MM.1S (cell line): ENCODE data around the gene VPS72.

Experiments used
- DNase-seq: peaks from one replicate; pipeline ENCODE4 v3.0.0-alpha.2; 2015
- H2AFZ ChIP-seq: fragments of 300-600 bp; sonication (generic); 2 replicates; pipeline ENCODE4 v1.6.0; 2016; ENCODE audit warnings: antibody characterized with exemption, low read length
- H3F3A ChIP-seq: fragments of 300-600 bp; sonication (generic); 2 replicates; pipeline ENCODE4 v1.6.1; 2016; ENCODE audit warnings: mild to moderate bottlenecking, antibody characterized with exemption, low read length, moderate library complexity, mixed read lengths; ENCODE audit not compliant: insufficient read depth
- H3K27ac ChIP-seq: fragments of 300-600 bp; sonication (generic); 2 replicates; pipeline ENCODE4 v1.5.1; 2016; ENCODE audit warnings: mild to moderate bottlenecking, low read length
- H3K27me3 ChIP-seq: fragments of 300-600 bp; sonication (generic); replicated peaks from 2 replicates; pipeline ENCODE4 v1.6.0; 2016; ENCODE audit warnings: low read length; ENCODE audit not compliant: insufficient read depth
- H3K36me3 ChIP-seq: fragments of 300-600 bp; sonication (generic); replicated peaks from 2 replicates; pipeline ENCODE4 v1.6.1; 2016; ENCODE audit warnings: mild to moderate bottlenecking, low read length, mixed read lengths; ENCODE audit not compliant: insufficient read depth
- H3K4me1 ChIP-seq: fragments of 300-600 bp; sonication (generic); 2 replicates; pipeline ENCODE4 v1.6.1; 2016; ENCODE audit warnings: low read length, mixed read lengths
- H3K4me2 ChIP-seq: fragments of 300-600 bp; sonication (generic); 2 replicates; pipeline ENCODE4 v1.6.0; 2016; ENCODE audit warnings: low read depth, low read length
- H3K4me3 ChIP-seq: fragments of 300-600 bp; sonication (generic); 2 replicates; pipeline ENCODE4 v1.5.1; 2016; ENCODE audit warnings: low read length, mixed read lengths
- H3K79me2 ChIP-seq: fragments of 300-600 bp; sonication (generic); 2 replicates; pipeline ENCODE4 v1.6.1; 2016; ENCODE audit warnings: mixed run types, low read length, mixed read lengths
- H3K9ac ChIP-seq: fragments of 300-600 bp; sonication (generic); 2 replicates; pipeline ENCODE4 v1.6.1; 2016; ENCODE audit warnings: low read length, mixed read lengths
- H3K9me2 ChIP-seq: fragments of 300-600 bp; sonication (generic); replicated peaks from 2 replicates; pipeline ENCODE4 v1.6.1; 2016; ENCODE audit warnings: mild to moderate bottlenecking, low read length, mixed read lengths; ENCODE audit not compliant: insufficient read depth
- H3K9me3 ChIP-seq: fragments of 300-600 bp; sonication (generic); replicated peaks from 2 replicates; pipeline ENCODE4 v1.6.1; 2016; ENCODE audit warnings: mild to moderate bottlenecking, low read length, mixed read lengths; ENCODE audit not compliant: insufficient read depth
- H4K20me1 ChIP-seq: fragments of 300-600 bp; sonication (generic); 2 replicates; pipeline ENCODE4 v1.6.1; 2016; ENCODE audit warnings: mild to moderate bottlenecking, low read length, moderate library complexity, mixed read lengths; ENCODE audit not compliant: insufficient read depth
- EZH2 ChIP-seq: fragments of 300-600 bp; sonication (generic); optimal IDR thresholded peaks from 2 replicates; pipeline ENCODE3; 2017; ENCODE audit warnings: low read depth, mild to moderate bottlenecking, antibody characterized with exemption, low read length, mixed read lengths
- EZH2phosphoT487 ChIP-seq: fragments of 300-600 bp; sonication (generic); IDR thresholded peaks from 2 replicates; pipeline ENCODE4 v1.6.1; 2018; ENCODE audit warnings: antibody characterized with exemption, low read length
- TF ChIP-seq, protein P1 (sequence below): fragments of 300-600 bp; sonication (generic); IDR thresholded peaks from 2 replicates; pipeline ENCODE4 v1.5.1; 2016; ENCODE audit warnings: antibody characterized with exemption, low read length, mixed read lengths

The VPS72 gene

DNA sequence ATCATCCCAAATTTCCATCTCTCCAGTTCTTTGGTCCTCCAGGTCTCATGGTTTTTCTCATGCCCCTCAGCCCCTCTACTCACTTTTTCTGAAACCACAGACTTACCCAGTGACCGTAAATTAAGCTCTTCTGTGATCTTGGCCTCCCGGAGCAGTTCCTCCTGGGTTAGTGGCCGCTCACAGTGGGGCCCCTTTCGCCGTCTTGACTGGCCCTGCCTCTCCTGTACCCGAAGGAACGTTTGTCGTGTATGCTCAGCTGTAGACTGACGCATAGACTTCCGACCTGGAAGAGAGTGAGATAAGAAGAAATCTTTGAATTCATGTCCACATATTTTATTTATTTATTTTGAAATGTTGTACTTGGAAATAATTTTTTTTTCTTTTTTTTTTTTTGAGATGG is 5.8 kb downstream of the VPS72 start:
- no peak overlapping the region for H3K9ac ChIP-seq
- no peak for DNase-seq
- TF ChIP-seq EZH2phosphoT487 (no peak), EZH2 (no peak)
- TF ChIP-seq, protein P1, sequence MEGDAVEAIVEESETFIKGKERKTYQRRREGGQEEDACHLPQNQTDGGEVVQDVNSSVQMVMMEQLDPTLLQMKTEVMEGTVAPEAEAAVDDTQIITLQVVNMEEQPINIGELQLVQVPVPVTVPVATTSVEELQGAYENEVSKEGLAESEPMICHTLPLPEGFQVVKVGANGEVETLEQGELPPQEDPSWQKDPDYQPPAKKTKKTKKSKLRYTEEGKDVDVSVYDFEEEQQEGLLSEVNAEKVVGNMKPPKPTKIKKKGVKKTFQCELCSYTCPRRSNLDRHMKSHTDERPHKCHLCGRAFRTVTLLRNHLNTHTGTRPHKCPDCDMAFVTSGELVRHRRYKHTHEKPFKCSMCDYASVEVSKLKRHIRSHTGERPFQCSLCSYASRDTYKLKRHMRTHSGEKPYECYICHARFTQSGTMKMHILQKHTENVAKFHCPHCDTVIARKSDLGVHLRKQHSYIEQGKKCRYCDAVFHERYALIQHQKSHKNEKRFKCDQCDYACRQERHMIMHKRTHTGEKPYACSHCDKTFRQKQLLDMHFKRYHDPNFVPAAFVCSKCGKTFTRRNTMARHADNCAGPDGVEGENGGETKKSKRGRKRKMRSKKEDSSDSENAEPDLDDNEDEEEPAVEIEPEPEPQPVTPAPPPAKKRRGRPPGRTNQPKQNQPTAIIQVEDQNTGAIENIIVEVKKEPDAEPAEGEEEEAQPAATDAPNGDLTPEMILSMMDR, result no peak
- H3K4me3 ChIP-seq, result no peak overlapping the region
- H3K4me2 ChIP-seq, result no peak overlapping the region
- H4K20me1 ChIP-seq, result no peaks in the 10 kb centered on the region
- H3K79me2 ChIP-seq, result peaks cover 18% of the 10 kb centered on the region
- peaks cover 6% of the 10 kb centered on the region; the same call in 1 of the 2 replicates for H3K36me3 ChIP-seq
- no peaks in the 10 kb centered on the region for H3K9me3 ChIP-seq
- no peaks in the 10 kb centered on the region for H3F3A ChIP-seq
- no peak overlapping the region for H2AFZ ChIP-seq
- H3K9me2 ChIP-seq, result no peaks in the 10 kb centered on the region
- H3K27me3 ChIP-seq, result no peaks in the 10 kb centered on the region
- 0 out of 2 replicates have a peak, but pooled peaks cover 3% of the 10 kb centered on the region for H3K4me1 ChIP-seq
- no peak overlapping the region for H3K27ac ChIP-seq

DNA sequence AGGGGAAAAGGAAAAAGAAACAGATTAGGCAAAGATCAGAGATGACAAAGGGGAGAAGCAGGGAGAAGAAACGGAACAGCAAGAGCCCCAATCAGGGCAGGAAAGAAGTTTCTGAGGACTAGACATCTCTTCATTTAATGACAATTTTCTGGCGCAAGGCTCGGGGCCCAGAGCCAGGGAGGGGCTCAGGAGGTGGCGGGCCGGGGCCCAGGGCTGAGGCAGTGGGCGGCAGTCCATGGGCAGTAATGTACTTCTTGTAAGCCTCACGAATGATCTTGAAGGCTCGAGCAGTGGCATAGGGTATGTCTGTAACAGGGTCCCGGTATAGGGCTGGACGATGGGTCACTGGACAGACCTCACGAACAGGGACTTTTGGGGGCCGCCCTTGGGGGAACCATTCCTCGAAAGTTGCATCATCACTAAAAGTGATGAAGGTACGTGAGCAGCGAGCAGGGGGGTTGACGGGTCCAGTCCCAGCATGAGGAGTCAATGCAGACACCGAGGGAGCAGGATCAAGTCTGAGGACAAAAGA is 13.4 kb downstream of the VPS72 start:
- Histone ChIP-seq H2AFZ (no peak overlapping the region), H3K4me1 (no peaks in the 10 kb centered on the region), H3K27me3 (no peaks in the 10 kb centered on the region), H3K4me3 (no peak overlapping the region), H4K20me1 (no peaks in the 10 kb centered on the region), H3K9me2 (no peaks in the 10 kb centered on the region), H3K79me2 (no peaks in the 10 kb centered on the region), H3K9me3 (no peaks in the 10 kb centered on the region), H3K9ac (no peak overlapping the region), H3K4me2 (no peak overlapping the region), H3K36me3 (peaks cover 5% of the 10 kb centered on the region; the same call in 1 of the 2 replicates), H3F3A (no peaks in the 10 kb centered on the region), H3K27ac (no peak overlapping the region)
- TF ChIP-seq EZH2phosphoT487 (no peak), EZH2 (no peak)
- no peak for DNase-seq

GRCh38 chr1:151175863-151176262 is 14.1 kb downstream of the VPS72 start, which contains the start of gene TMOD4:
Gene TMOD4 (minus strand): TSS chr1:151175981. CDS start chr1:151174875, 1,106 bp downstream.
- H4K20me1 ChIP-seq, result no peaks in the 10 kb centered on the region
- H3K36me3 ChIP-seq, result peaks cover 5% of the 10 kb centered on the region; the same call in 1 of the 2 replicates
- H3K9ac ChIP-seq, result no peak within 1 kb of the TSS
- H3K9me2 ChIP-seq, result no peaks in the 10 kb centered on the region
- H3K27me3 ChIP-seq, result no peaks in the 10 kb centered on the region
- no peaks in the 10 kb centered on the region for H3K79me2 ChIP-seq
- no peak within 1 kb of the TSS for H2AFZ ChIP-seq
- no peak for TF ChIP-seq EZH2phosphoT487
- TF ChIP-seq, protein P1, result peak; percentile 51
- no peak for DNase-seq
- no peak within 1 kb of the TSS for H3K4me3 ChIP-seq
- no peak within 1 kb of the TSS for H3K4me2 ChIP-seq
- H3K27ac ChIP-seq, result no peak within 1 kb of the TSS
- H3K9me3 ChIP-seq, result no peaks in the 10 kb centered on the region
- no peaks in the 10 kb centered on the region for H3K4me1 ChIP-seq
- no peaks in the 10 kb centered on the region; the same call in 1 of the 2 replicates for H3F3A ChIP-seq

DNA sequence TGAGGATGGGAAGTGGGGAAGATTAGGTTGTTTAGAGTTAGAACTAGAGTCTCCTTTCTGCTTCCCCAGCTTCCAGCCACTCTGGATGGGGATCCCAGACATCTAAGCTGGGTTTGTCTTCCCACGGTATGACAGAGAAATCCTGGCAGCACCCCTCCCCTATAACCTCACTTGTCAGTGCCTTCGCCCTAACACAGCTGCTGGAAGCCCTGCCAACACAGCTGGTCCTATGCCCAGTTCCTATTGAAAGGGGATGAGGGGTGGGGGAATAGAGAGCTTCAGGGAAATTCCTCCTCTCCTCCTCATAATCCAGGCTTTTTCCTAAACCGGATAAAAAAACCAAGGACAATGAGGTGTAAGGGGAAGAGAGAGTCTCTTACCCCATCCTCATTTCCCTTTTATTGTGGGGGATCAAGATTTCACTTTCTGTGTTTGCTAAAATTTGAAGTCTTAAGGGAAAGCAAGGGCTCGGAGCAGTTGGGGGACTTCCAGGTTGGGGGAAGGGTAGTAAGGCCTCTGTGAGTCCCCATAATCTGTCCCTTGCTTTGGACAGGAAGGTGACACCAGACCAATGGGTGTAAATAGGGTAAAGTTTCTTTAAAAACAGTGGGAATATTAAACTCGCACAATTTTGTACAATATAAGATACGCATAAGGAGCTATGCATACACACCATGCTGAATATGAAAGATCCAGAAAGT is 14.8 kb downstream of the VPS72 start:
- Histone ChIP-seq H3K4me1 (no peaks in the 10 kb centered on the region), H3K9ac (no peak overlapping the region), H3K27me3 (no peaks in the 10 kb centered on the region), H3K4me3 (no peak overlapping the region), H3K79me2 (no peaks in the 10 kb centered on the region), H3K9me2 (no peaks in the 10 kb centered on the region), H4K20me1 (no peaks in the 10 kb centered on the region), H3K4me2 (no peak overlapping the region), H2AFZ (no peak overlapping the region), H3F3A (no peaks in the 10 kb centered on the region; the same call in 1 of the 2 replicates), H3K27ac (no peak overlapping the region), H3K36me3 (peaks cover 5% of the 10 kb centered on the region; the same call in 1 of the 2 replicates), H3K9me3 (no peaks in the 10 kb centered on the region)
- TF ChIP-seq EZH2phosphoT487 (no peak), EZH2 (no peak)
- TF ChIP-seq, protein P1, result no peak
- no peak for DNase-seq
